ENCODE data around the gene DCLK2.

The DCLK2 gene

GRCh38 chr4:150078041-150078578 lies at the start of gene DCLK2:
Gene DCLK2 (plus strand): TSS chr4:150078445. CDS start chr4:150079028, 583 bp downstream.
- peak; percentile 75 for DNase-seq (ENCODE audit: low spot score)

GRCh38 chr4:150032541-150032940 lies 45.7 kb upstream of the DCLK2 start:
- DNase-seq (ENCODE audit: low spot score) = no peak

GRCh38 chr4:150033081-150033480 lies 45.2 kb upstream of the DCLK2 start:
- no peak for DNase-seq (ENCODE audit: low spot score)

GRCh38 chr4:150033901-150034300 lies 44.3 kb upstream of the DCLK2 start:
- DNase-seq (ENCODE audit: low spot score) = no peak

GRCh38 chr4:150037251-150037856 lies 40.9 kb upstream of the DCLK2 start:
- no peak for DNase-seq (ENCODE audit: low spot score)

GRCh38 chr4:150038335-150039076 lies 39.7 kb upstream of the DCLK2 start:
- DNase-seq (ENCODE audit: low spot score) = no peak

- DNase-seq (ENCODE audit: low spot score) = no peak
These were observed 38.7 kb upstream of the DCLK2 start for GRCh38 chr4:150039274-150040127.

GRCh38 chr4:150044517-150044916 lies 33.7 kb upstream of the DCLK2 start:
- no peak for DNase-seq (ENCODE audit: low spot score)

- no peak for DNase-seq (ENCODE audit: low spot score)
These were observed 32.8 kb upstream of the DCLK2 start for GRCh38 chr4:150045410-150045809.

- no peak for DNase-seq (ENCODE audit: low spot score)
These were observed 31.5 kb upstream of the DCLK2 start for GRCh38 chr4:150046728-150047217.

- DNase-seq (ENCODE audit: low spot score) = no peak
These were observed 30.7 kb upstream of the DCLK2 start for GRCh38 chr4:150047546-150047945.

- no peak for DNase-seq (ENCODE audit: low spot score)
These were observed 28.6 kb upstream of the DCLK2 start for GRCh38 chr4:150049682-150050081.

GRCh38 chr4:150050566-150050965 lies 27.7 kb upstream of the DCLK2 start:
- no peak for DNase-seq (ENCODE audit: low spot score)

- no peak for DNase-seq (ENCODE audit: low spot score)
These were observed 27.1 kb upstream of the DCLK2 start for GRCh38 chr4:150051111-150051510.

GRCh38 chr4:150055467-150055866 lies 22.8 kb upstream of the DCLK2 start:
- no peak for DNase-seq (ENCODE audit: low spot score)

- DNase-seq (ENCODE audit: low spot score) = no peak
These were observed 21.7 kb upstream of the DCLK2 start for GRCh38 chr4:150056569-150056968.

- DNase-seq (ENCODE audit: low spot score) = no peak
These were observed 17.0 kb upstream of the DCLK2 start for GRCh38 chr4:150061086-150061776.

GRCh38 chr4:150063128-150063527 lies 15.1 kb upstream of the DCLK2 start:
- no peak for DNase-seq (ENCODE audit: low spot score)

- no peak for DNase-seq (ENCODE audit: low spot score)
These were observed 12.5 kb upstream of the DCLK2 start for GRCh38 chr4:150065740-150066139.

- no peak for DNase-seq (ENCODE audit: low spot score)
These were observed 10.4 kb upstream of the DCLK2 start for GRCh38 chr4:150067859-150068258.

- no peak for DNase-seq (ENCODE audit: low spot score)
These were observed 9.8 kb upstream of the DCLK2 start for GRCh38 chr4:150068300-150068960.
